HG02623 (cell line): Measurements from ENCODE around the gene RNF144B.
"Not testable (repeated sequence)": the region's sequence is repeated elsewhere in the genome, so short reads cannot be mapped to it uniquely, and the experiment has no call there.

Experiments
- ATAC-seq: cut with Tn5 transposase; IDR thresholded peaks from one replicate; pipeline ENCODE4 v1.9.1; 2021; ENCODE audit warnings: moderate library complexity; ENCODE audit not compliant: unreplicated experiment

The RNF144B gene

GRCh38 chr6:18387061-18387721 is at the start of gene RNF144B:
RNF144B (plus strand) TSS chr6:18387350; CDS start chr6:18399535, 12,185 bp downstream.
- peak; percentile 91 for ATAC-seq

- ATAC-seq: no peak
Observed at GRCh38 chr6:18339599-18339998, 47.6 kb upstream of the RNF144B start.

GRCh38 chr6:18340781-18341551 is 46.2 kb upstream of the RNF144B start:
- no peak for ATAC-seq

GRCh38 chr6:18342223-18342622 is 44.9 kb upstream of the RNF144B start:
- ATAC-seq: no peak

GRCh38 chr6:18343741-18344140 is 43.4 kb upstream of the RNF144B start:
- ATAC-seq: no peak

GRCh38 chr6:18347021-18347577 is 40.1 kb upstream of the RNF144B start:
- ATAC-seq: no peak

- no peak for ATAC-seq
Observed at GRCh38 chr6:18347866-18348265, 39.3 kb upstream of the RNF144B start.

- ATAC-seq: no peak
Observed at GRCh38 chr6:18349386-18349785, 37.8 kb upstream of the RNF144B start.

GRCh38 chr6:18350271-18350670 is 36.9 kb upstream of the RNF144B start:
- no peak for ATAC-seq

GRCh38 chr6:18350712-18351111 is 36.4 kb upstream of the RNF144B start:
- ATAC-seq: no peak

GRCh38 chr6:18352001-18352400 is 35.1 kb upstream of the RNF144B start:
- ATAC-seq: no peak

- ATAC-seq: no peak
Observed at GRCh38 chr6:18352842-18353241, 34.3 kb upstream of the RNF144B start.

GRCh38 chr6:18353251-18353650 is 33.9 kb upstream of the RNF144B start:
- no peak for ATAC-seq

GRCh38 chr6:18357546-18357945 is 29.6 kb upstream of the RNF144B start:
- not testable (repeated sequence) for ATAC-seq

- ATAC-seq: peak; percentile 92
Observed at GRCh38 chr6:18359237-18359885, 27.8 kb upstream of the RNF144B start.

GRCh38 chr6:18360188-18360587 is 27.0 kb upstream of the RNF144B start:
- ATAC-seq: no peak

- no peak for ATAC-seq
Observed at GRCh38 chr6:18362058-18362561, 25.0 kb upstream of the RNF144B start.

GRCh38 chr6:18363746-18364145 is 23.4 kb upstream of the RNF144B start:
- ATAC-seq: no peak

GRCh38 chr6:18364561-18364960 is 22.6 kb upstream of the RNF144B start:
- not testable (repeated sequence) for ATAC-seq

GRCh38 chr6:18367371-18367770 is 19.8 kb upstream of the RNF144B start:
- no peak for ATAC-seq
